ENCODE data around the gene REG4. TPM values are rescaled to one million over a fixed set of nuclear protein-coding genes. Genes with fewer than 3 reads are reported as not detected.

The REG4 gene
- total and polyA plus RNA-seq, 2 donors (not counting 1 experiment from before 2014, with no cell fraction given): not detected

DNA sequence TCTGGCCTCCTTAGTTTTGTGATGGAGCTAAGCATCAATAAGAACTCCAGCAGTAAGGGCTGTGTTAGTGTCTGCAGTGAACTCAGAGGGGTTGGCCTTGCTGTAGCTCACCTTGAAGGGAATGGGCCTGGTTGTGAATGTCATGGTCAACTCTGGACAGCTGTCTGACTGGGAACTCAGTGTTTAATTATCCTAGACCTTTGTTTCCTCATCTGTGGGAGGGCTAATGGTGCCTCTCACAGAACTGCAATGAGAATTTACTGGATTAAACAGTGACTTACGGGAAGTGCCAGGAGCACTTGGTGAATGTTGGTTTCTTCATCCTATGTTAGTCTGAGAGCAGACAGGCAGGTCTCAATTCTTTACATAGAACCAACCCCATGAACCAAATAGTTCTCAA, 66.2 kb downstream of the REG4 start:
- intact Hi-C loops (cut with micrococcal nuclease): no loop called here
- H3K27ac Mint-ChIP-seq: no peak overlapping the region

DNA sequence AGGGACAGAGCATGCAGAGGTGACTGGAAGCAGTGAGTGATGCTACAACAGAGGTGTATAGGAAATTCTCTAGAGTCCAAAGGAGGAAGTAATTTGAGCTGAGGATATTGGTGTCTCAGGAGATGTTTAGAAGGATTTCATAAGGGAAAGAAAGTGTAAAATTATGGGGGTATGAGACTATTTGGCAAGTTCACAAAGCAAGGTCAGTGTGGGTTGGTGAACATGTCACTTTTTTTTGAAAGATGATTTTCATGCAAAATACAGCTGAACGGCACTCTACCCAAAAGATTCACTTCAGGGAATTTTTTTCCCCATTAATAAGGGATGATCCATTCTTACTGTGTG, 66.7 kb downstream of the REG4 start:
- no peaks in the 10 kb centered on the region for H3K9me3 Mint-ChIP-seq (ENCODE audit: insufficient read depth)
- DNase-seq (no peak), ATAC-seq (ENCODE audit: low read depth) (no peak)
- H3K4me3 ChIP-seq (ENCODE audit: control extremely low read depth in 1 of 5, extremely low read depth in 1 of 5, insufficient read depth in 1 of 5, low read depth in 2 of 5, low read length in 4 of 5): no peak overlapping the region
- H3K27me3 ChIP-seq (replicated peaks in 1 of 4; ENCODE audit: control extremely low read depth in 1 of 4, control insufficient read depth in 3 of 4, insufficient read depth in 4 of 4, low read length in 3 of 4): no peaks in the 10 kb centered on the region
- no peaks in the 10 kb centered on the region for H4K20me1 ChIP-seq (ENCODE audit: control insufficient read depth, insufficient read depth, low read length, poor library complexity, severe bottlenecking)
- H3K27ac ChIP-seq (ENCODE audit: low read length in 2 of 2): no peak overlapping the region
- no peak overlapping the region for H3K4me2 ChIP-seq (replicated peaks; ENCODE audit: low read depth, low read length, poor library complexity, severe bottlenecking)
- H3K9me3 ChIP-seq (ENCODE audit: control extremely low read depth in 1 of 3, control insufficient read depth in 2 of 3, insufficient read depth in 1 of 3, low read length in 2 of 3): no peaks in the 10 kb centered on the region
- H3K4me1 Mint-ChIP-seq: peaks cover 4% of the 10 kb centered on the region
- no peaks in the 10 kb centered on the region for H3K79me2 ChIP-seq (ENCODE audit: control insufficient read depth, insufficient read depth, low read length)
- no peak overlapping the region for H3K27ac Mint-ChIP-seq
- H2AFZ ChIP-seq (ENCODE audit: insufficient read depth, low read depth, low read length, poor library complexity, severe bottlenecking): no peak overlapping the region
- H3K27me3 Mint-ChIP-seq: peaks cover 6% of the 10 kb centered on the region
- WGBS (ENCODE audit: insufficient coverage): no CpG with 5 or more reads among the region's 1 CpG
- TF ChIP-seq EZH2 (IDR thresholded peaks at IDR 0.05; ENCODE audit: borderline replicate concordance, insufficient read depth, low read depth, low read length, poor library complexity, severe bottlenecking): no peak
- TF ChIP-seq, protein P1, sequence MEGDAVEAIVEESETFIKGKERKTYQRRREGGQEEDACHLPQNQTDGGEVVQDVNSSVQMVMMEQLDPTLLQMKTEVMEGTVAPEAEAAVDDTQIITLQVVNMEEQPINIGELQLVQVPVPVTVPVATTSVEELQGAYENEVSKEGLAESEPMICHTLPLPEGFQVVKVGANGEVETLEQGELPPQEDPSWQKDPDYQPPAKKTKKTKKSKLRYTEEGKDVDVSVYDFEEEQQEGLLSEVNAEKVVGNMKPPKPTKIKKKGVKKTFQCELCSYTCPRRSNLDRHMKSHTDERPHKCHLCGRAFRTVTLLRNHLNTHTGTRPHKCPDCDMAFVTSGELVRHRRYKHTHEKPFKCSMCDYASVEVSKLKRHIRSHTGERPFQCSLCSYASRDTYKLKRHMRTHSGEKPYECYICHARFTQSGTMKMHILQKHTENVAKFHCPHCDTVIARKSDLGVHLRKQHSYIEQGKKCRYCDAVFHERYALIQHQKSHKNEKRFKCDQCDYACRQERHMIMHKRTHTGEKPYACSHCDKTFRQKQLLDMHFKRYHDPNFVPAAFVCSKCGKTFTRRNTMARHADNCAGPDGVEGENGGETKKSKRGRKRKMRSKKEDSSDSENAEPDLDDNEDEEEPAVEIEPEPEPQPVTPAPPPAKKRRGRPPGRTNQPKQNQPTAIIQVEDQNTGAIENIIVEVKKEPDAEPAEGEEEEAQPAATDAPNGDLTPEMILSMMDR (IDR thresholded peaks at IDR 0.05): no peak
- ChIA-PET POLR2A (no interaction called here), CTCF (interaction anchor here (1.0 to 3.6 kb wide), 8 partner anchors 9 to 38 kb away, joined by 3 to 21 read pairs (median 6); partner anchors contain the start of gene HMGCS2)
- no peak overlapping the region for H3K9ac ChIP-seq (ENCODE audit: low read length)
- intact Hi-C loops (cut with micrococcal nuclease): loop anchor here (1.0 kb wide), 1 partner anchor 69 kb away; no protein-coding TSS in a partner anchor
- H3K36me3 ChIP-seq (replicated peaks in 1 of 2; ENCODE audit: control extremely low read depth in 1 of 2, control insufficient read depth in 1 of 2, extremely low read depth in 1 of 2, insufficient read depth in 2 of 2, low read length in 1 of 2): no peaks in the 10 kb centered on the region
- H3K4me3 Mint-ChIP-seq: no peak overlapping the region
- peaks cover 0 to 3% of the 10 kb centered on the region in 2 donors for H3K4me1 ChIP-seq (ENCODE audit: control insufficient read depth in 2 of 2, insufficient read depth in 2 of 2, low read length in 2 of 2)

More for the DNA sequence above, 66.2 kb downstream of the REG4 start:
- DNase-seq (no peak), ATAC-seq (ENCODE audit: low read depth) (no peak)
- H3K27ac ChIP-seq (ENCODE audit: low read length in 2 of 2): no peak overlapping the region
- H3K36me3 ChIP-seq (replicated peaks in 1 of 2; ENCODE audit: control extremely low read depth in 1 of 2, control insufficient read depth in 1 of 2, extremely low read depth in 1 of 2, insufficient read depth in 2 of 2, low read length in 1 of 2): no peaks in the 10 kb centered on the region
- no peaks in the 10 kb centered on the region for H3K79me2 ChIP-seq (ENCODE audit: control insufficient read depth, insufficient read depth, low read length)
- Mint-ChIP-seq H3K27me3 (peaks cover 6% of the 10 kb centered on the region), H3K4me3 (no peak overlapping the region), H3K4me1 (peaks cover 4% of the 10 kb centered on the region), H3K9me3 (ENCODE audit: insufficient read depth) (no peaks in the 10 kb centered on the region)
- 100% methylated on average over 1 of the region's 1 CpG for WGBS (ENCODE audit: insufficient coverage)
- no peaks in the 10 kb centered on the region for H4K20me1 ChIP-seq (ENCODE audit: control insufficient read depth, insufficient read depth, low read length, poor library complexity, severe bottlenecking)
- ChIA-PET CTCF (interaction anchor here (1.0 to 3.6 kb wide), 7 partner anchors 9 to 37 kb away, joined by 3 to 21 read pairs (median 3); no protein-coding TSS in a partner anchor), POLR2A (no interaction called here)
- no peak overlapping the region for H2AFZ ChIP-seq (ENCODE audit: insufficient read depth, low read depth, low read length, poor library complexity, severe bottlenecking)
- H3K9ac ChIP-seq (ENCODE audit: low read length): no peak overlapping the region
- H3K4me2 ChIP-seq (replicated peaks; ENCODE audit: low read depth, low read length, poor library complexity, severe bottlenecking): no peak overlapping the region
- TF ChIP-seq EZH2 (IDR thresholded peaks at IDR 0.05; ENCODE audit: borderline replicate concordance, insufficient read depth, low read depth, low read length, poor library complexity, severe bottlenecking): no peak
- TF ChIP-seq, protein P1 (IDR thresholded peaks at IDR 0.05): no peak
- H3K27me3 ChIP-seq (replicated peaks in 1 of 4; ENCODE audit: control extremely low read depth in 1 of 4, control insufficient read depth in 3 of 4, insufficient read depth in 4 of 4, low read length in 3 of 4): no peaks in the 10 kb centered on the region
- no peaks in the 10 kb centered on the region for H3K9me3 ChIP-seq (ENCODE audit: control extremely low read depth in 1 of 3, control insufficient read depth in 2 of 3, insufficient read depth in 1 of 3, low read length in 2 of 3)
- H3K4me1 ChIP-seq (ENCODE audit: control insufficient read depth in 2 of 2, insufficient read depth in 2 of 2, low read length in 2 of 2): peaks cover 0 to 3% of the 10 kb centered on the region in 2 donors
- H3K4me3 ChIP-seq (ENCODE audit: control extremely low read depth in 1 of 5, extremely low read depth in 1 of 5, insufficient read depth in 1 of 5, low read depth in 2 of 5, low read length in 4 of 5): no peak overlapping the region

Other genes starting within 250 kb of the REG4 start
- not detected in 2 replicates for gene ZNF697, start 163.2 kb downstream of the REG4 start, total RNA-seq
- gene ZNF697, start 163.2 kb downstream of the REG4 start, polyA plus RNA-seq: not detected in 2 replicates
- 3.9 and 6.1 TPM in 2 replicates for gene PHGDH, start 99.5 kb downstream of the REG4 start, total RNA-seq
- 1.2 and 3.5 TPM in 2 replicates for gene PHGDH, start 99.5 kb downstream of the REG4 start, polyA plus RNA-seq
- not detected in 2 replicates for gene HMGCS2, start 42.6 kb downstream of the REG4 start, total RNA-seq
- gene HMGCS2, start 42.6 kb downstream of the REG4 start, polyA plus RNA-seq: not detected in 2 replicates
- gene ADAM30, start 85.1 kb upstream of the REG4 start, total RNA-seq: not detected in 2 replicates
- not detected in 2 replicates for gene ADAM30, start 85.1 kb upstream of the REG4 start, polyA plus RNA-seq

Data from B cell (primary cell).